CD4-positive, alpha-beta T cell treated with Interleukin-15 for 1 hour (primary cell): ENCODE data around the gene LONP1.
"Not testable (repeated sequence)": the region's sequence is repeated elsewhere in the genome, so short reads cannot be mapped to it uniquely, and the experiment has no call there.

ENCODE experiments used
- DNase-seq: peaks from one replicate; pipeline ENCODE4 v3.0.0-alpha.2; 2020

Gene LONP1

GRCh38 chr19:5711713-5712161 is 8.2 kb downstream of the LONP1 start:
- DNase-seq, result no peak

GRCh38 chr19:5711025-5711424 is 8.9 kb downstream of the LONP1 start:
- DNase-seq, result no peak

GRCh38 chr19:5707576-5708575 is 12.1 kb downstream of the LONP1 start:
- no peak for DNase-seq

- DNase-seq, result no peak
Observed at GRCh38 chr19:5706876-5707573, 12.9 kb downstream of the LONP1 start.

GRCh38 chr19:5705552-5705951 is 14.4 kb downstream of the LONP1 start:
- no peak for DNase-seq

GRCh38 chr19:5703819-5704818 is 15.8 kb downstream of the LONP1 start:
- no peak for DNase-seq

GRCh38 chr19:5702053-5702410 is 17.9 kb downstream of the LONP1 start:
- not testable (repeated sequence) for DNase-seq

- no peak for DNase-seq
Observed at GRCh38 chr19:5700455-5701092, 19.4 kb downstream of the LONP1 start.

GRCh38 chr19:5698635-5699422 is 21.1 kb downstream of the LONP1 start:
- no peak for DNase-seq

- DNase-seq, result no peak
Observed at GRCh38 chr19:5697890-5698634, 21.9 kb downstream of the LONP1 start.

GRCh38 chr19:5697022-5697889 is 22.7 kb downstream of the LONP1 start:
- DNase-seq, result no peak

- no peak for DNase-seq
Observed at GRCh38 chr19:5696196-5697021, 23.5 kb downstream of the LONP1 start.

- DNase-seq, result no peak
Observed at GRCh38 chr19:5695649-5696195, 24.2 kb downstream of the LONP1 start.

- DNase-seq, result no peak
Observed at GRCh38 chr19:5694956-5695648, 24.8 kb downstream of the LONP1 start.

- no peak for DNase-seq
Observed at GRCh38 chr19:5694167-5694955, 25.6 kb downstream of the LONP1 start.
